GM12878 (cell line): ENCODE data around the gene CHD9.

Experiments
- ASH2L ChIP-seq: fragments of 300-600, 200-600 bp; sonication (generic); IDR thresholded peaks from 2 replicates; pipeline ENCODE4 v1.6.1; 2017; ENCODE audit warnings: low read depth, mild to moderate bottlenecking, borderline replicate concordance
- ATF2 ChIP-seq: IDR thresholded peaks from 2 replicates; pipeline ENCODE4 v1.6.1; 2012; ENCODE audit warnings: low read length, inconsistent platforms
- ATF3 ChIP-seq: IDR thresholded peaks from 2 replicates; pipeline ENCODE4 v1.6.1; 2011; ENCODE audit warnings: low read depth, mild to moderate bottlenecking, low read length, moderate library complexity, borderline replicate concordance; ENCODE audit errors: extremely low read depth
- E4F1 ChIP-seq: fragments of 450-650 bp; IDR thresholded peaks from 2 replicates; pipeline ENCODE4 v1.6.1; 2018; ENCODE audit warnings: borderline replicate concordance, mild to moderate bottlenecking; ENCODE audit not compliant: partially characterized antibody
- EP300 ChIP-seq, 2 experiments: fragments of 150-350 bp in 1 of 2; IDR thresholded peaks; 2 replicates each; pipeline ENCODE4 v1.6.1; 2011 to 2012; ENCODE audit warnings: low read depth in 2 of 2, low read length in 2 of 2, borderline replicate concordance in 1 of 2, improper control_type of control experiment in 1 of 2, inconsistent platforms in 1 of 2; ENCODE audit not compliant: control insufficient read depth in 1 of 2
- MEF2A ChIP-seq: IDR thresholded peaks from 2 replicates; pipeline ENCODE4 v1.6.1; 2011; ENCODE audit warnings: low read depth, mild to moderate bottlenecking, low read length, moderate library complexity; ENCODE audit not compliant: insufficient read depth
- NR2F1 ChIP-seq: fragments of 450-650 bp; conservative IDR thresholded peaks from 2 replicates; pipeline ENCODE4 v1.6.1; 2017; ENCODE audit warnings: mild to moderate bottlenecking
- POLR2A ChIP-seq: IDR thresholded peaks from 2 replicates; pipeline ENCODE4 v1.6.1; 2011; ENCODE audit warnings: low read depth, mild to moderate bottlenecking, low read length
- POLR2AphosphoS5 ChIP-seq: IDR thresholded peaks from 2 replicates; pipeline ENCODE4 v1.6.1; 2011; ENCODE audit warnings: mild to moderate bottlenecking, low read length, inconsistent platforms
- PRDM15 ChIP-seq: fragments of 450-650 bp; formaldehyde crosslinking; IDR thresholded peaks from 2 replicates; pipeline ENCODE4 v1.4.0; 2020; ENCODE audit warnings: mild to moderate bottlenecking, moderate library complexity
- SUZ12 ChIP-seq: fragments of 200-600 bp; sonication (generic); IDR thresholded peaks from one replicate; pipeline ENCODE4 v1.6.1; 2018; ENCODE audit warnings: antibody characterized with exemption, mild to moderate bottlenecking; ENCODE audit not compliant: unreplicated experiment
- ZNF217 ChIP-seq: fragments of 450-650 bp; IDR thresholded peaks from 2 replicates; pipeline ENCODE4 v1.6.1; 2017; ENCODE audit warnings: antibody characterized with exemption, mild to moderate bottlenecking

GRCh38 chr16:53029971-53030370 is 24.8 kb upstream of the CHD9 start:
- no peak for TF ChIP-seq ATF3
- no peak for TF ChIP-seq POLR2AphosphoS5
- TF ChIP-seq POLR2A, result no peak
- no peak for TF ChIP-seq ZNF217
- no peak for TF ChIP-seq EP300 (IDR thresholded peaks at IDR 0.05; ENCODE audit: borderline replicate concordance in 1 of 2, control insufficient read depth in 1 of 2, low read depth in 2 of 2, low read length in 2 of 2)
- TF ChIP-seq ATF2, result no peak
- no peak for TF ChIP-seq SUZ12
- TF ChIP-seq PRDM15 (CRISPR knock-in tag), result no peak
- TF ChIP-seq NR2F1, result no peak
- TF ChIP-seq MEF2A, result no peak
- TF ChIP-seq E4F1, result no peak
- no peak for TF ChIP-seq ASH2L
